Breast epithelium (tissue), 3 donors: ENCODE data around the gene E2F2.

Source experiments
- CTCF ChIP-seq, 3 donors: fragments of 450-650 bp; IDR thresholded peaks; one replicate each; pipeline ENCODE4 v1.5.1; 2016 to 2017; ENCODE audit warnings: antibody characterized with exemption in 3 of 3, mild to moderate bottlenecking in 3 of 3, moderate library complexity in 3 of 3
- POLR2A ChIP-seq: fragments of 450-650 bp; IDR thresholded peaks from one replicate; pipeline ENCODE4 v1.6.1; 2016; ENCODE audit warnings: antibody characterized with exemption, mild to moderate bottlenecking, moderate library complexity
- POLR2AphosphoS5 ChIP-seq, 3 donors: sonication (generic); formaldehyde crosslinking; IDR thresholded peaks; one replicate each; pipeline ENCODE4 v1.6.1; 2017; ENCODE audit warnings: antibody characterized with exemption in 3 of 3

GRCh38 chr1:23573574-23574182 lies 42.6 kb upstream of the E2F2 start:
- TF ChIP-seq CTCF (IDR thresholded peaks at IDR 0.05) (no peak), POLR2AphosphoS5 (IDR thresholded peaks at IDR 0.05) (no peak), POLR2A (no peak)
